ENCODE results near the gene LTN1.

LTN1 gene

GRCh38 chr21:28928578-28929420 lies 63.9 kb downstream of the LTN1 start:
- DNase-seq (ENCODE audit: low read depth, low spot score) = no peak

GRCh38 chr21:28927130-28927529 lies 65.5 kb downstream of the LTN1 start:
- no peak for DNase-seq (ENCODE audit: low read depth, low spot score)

GRCh38 chr21:28923439-28923975 lies 69.2 kb downstream of the LTN1 start:
- no peak for DNase-seq (ENCODE audit: low read depth, low spot score)

- no peak for DNase-seq (ENCODE audit: low read depth, low spot score)
Observed at GRCh38 chr21:28922368-28922767, 70.3 kb downstream of the LTN1 start.

GRCh38 chr21:28916150-28916893 lies 76.4 kb downstream of the LTN1 start:
- DNase-seq (ENCODE audit: low read depth, low spot score) = no peak

GRCh38 chr21:28913071-28913470 lies 79.6 kb downstream of the LTN1 start:
- DNase-seq (ENCODE audit: low read depth, low spot score) = no peak

GRCh38 chr21:28910280-28910887 lies 82.3 kb downstream of the LTN1 start:
- no peak for DNase-seq (ENCODE audit: low read depth, low spot score)

GRCh38 chr21:28908351-28908750 lies 84.3 kb downstream of the LTN1 start:
- DNase-seq (ENCODE audit: low read depth, low spot score) = no peak

- DNase-seq (ENCODE audit: low read depth, low spot score) = no peak
Observed at GRCh38 chr21:28906841-28907240, 85.8 kb downstream of the LTN1 start.

- no peak for DNase-seq (ENCODE audit: low read depth, low spot score)
Observed at GRCh38 chr21:28906236-28906635, 86.4 kb downstream of the LTN1 start.

- no peak for DNase-seq (ENCODE audit: low read depth, low spot score)
Observed at GRCh38 chr21:28904961-28905435, 87.7 kb downstream of the LTN1 start.

GRCh38 chr21:28903448-28903847 lies 89.2 kb downstream of the LTN1 start:
- DNase-seq (ENCODE audit: low read depth, low spot score) = no peak

- no peak for DNase-seq (ENCODE audit: low read depth, low spot score)
Observed at GRCh38 chr21:28900481-28900880, 92.2 kb downstream of the LTN1 start.

- DNase-seq (ENCODE audit: low read depth, low spot score) = no peak
Observed at GRCh38 chr21:28899744-28900143, 92.9 kb downstream of the LTN1 start.

GRCh38 chr21:28899220-28899619 lies 93.5 kb downstream of the LTN1 start:
- DNase-seq (ENCODE audit: low read depth, low spot score) = no peak

GRCh38 chr21:28893687-28894086 lies 99.0 kb downstream of the LTN1 start:
- no peak for DNase-seq (ENCODE audit: low read depth, low spot score)

- no peak for DNase-seq (ENCODE audit: low read depth, low spot score)
Observed at GRCh38 chr21:28892199-28893111, 100.2 kb downstream of the LTN1 start.

- DNase-seq (ENCODE audit: low read depth, low spot score) = no peak
Observed at GRCh38 chr21:28885853-28886177, 106.9 kb downstream of the LTN1 start.

GRCh38 chr21:28884976-28885852 lies 107.5 kb downstream of the LTN1 start:
- DNase-seq (ENCODE audit: low read depth, low spot score) = peak; percentile 78

- DNase-seq (ENCODE audit: low read depth, low spot score) = no peak
Observed at GRCh38 chr21:28884481-28884880, 108.2 kb downstream of the LTN1 start.
